Measurements from ENCODE around the gene CRYGB. TPM values are rescaled to one million over a fixed set of nuclear protein-coding genes. Genes with fewer than 3 reads are reported as not detected.

Gene CRYGB
- total RNA-seq, 1 donor from 2014 or later: not detected

DNA sequence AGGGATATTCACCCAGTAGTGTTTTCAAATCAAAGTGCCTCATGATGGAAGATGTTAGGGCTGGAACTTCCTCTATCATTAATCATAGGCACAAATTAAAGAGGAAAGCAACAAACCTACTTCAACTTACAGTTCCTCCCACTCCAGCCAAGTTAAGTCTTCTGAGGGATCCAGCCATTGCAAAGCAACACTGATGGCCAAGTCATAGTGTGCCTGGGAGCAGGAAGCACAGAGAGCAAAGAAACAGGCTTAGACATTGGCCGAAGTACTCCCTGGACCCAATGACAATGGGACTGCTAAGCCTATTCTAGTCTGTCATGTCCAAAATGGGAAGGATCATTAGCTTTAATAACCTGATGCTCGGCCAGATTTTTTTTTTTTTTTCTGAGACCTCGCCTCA is 36.9 kb upstream of the CRYGB start:
- Mint-ChIP-seq H3K27ac (no peak overlapping the region), H3K27me3 (peaks cover 26% of the 10 kb centered on the region), H3K36me3 (ENCODE audit: low read depth) (no peaks in the 10 kb centered on the region), H3K9me3 (no peaks in the 10 kb centered on the region), H3K4me3 (no peak overlapping the region), H3K4me1 (peaks cover 8% of the 10 kb centered on the region)
- no peak for ATAC-seq (ENCODE audit: low read depth)
- no peak for TF ChIP-seq CTCF (IDR thresholded peaks at IDR 0.05)
- ChIA-PET POLR2A (no interaction called here), CTCF (no interaction called here)
- intact Hi-C loops (cut with micrococcal nuclease): no loop called here
- DNase-seq: no peak

GRCh38 chr2:208179028-208179609 is 33.2 kb upstream of the CRYGB start:
- ChIA-PET POLR2A (no interaction called here), CTCF (no interaction called here)
- ATAC-seq (ENCODE audit: low read depth) (no peak), DNase-seq (no peak)
- no peak for TF ChIP-seq CTCF (IDR thresholded peaks at IDR 0.05)
- Mint-ChIP-seq H3K4me1 (peaks cover 8% of the 10 kb centered on the region), H3K4me3 (no peak overlapping the region), H3K27me3 (peaks cover 24% of the 10 kb centered on the region), H3K27ac (no peak overlapping the region), H3K9me3 (no peaks in the 10 kb centered on the region), H3K36me3 (ENCODE audit: low read depth) (no peaks in the 10 kb centered on the region)
- intact Hi-C loops (cut with micrococcal nuclease): loop anchor here (5.0 kb wide), 1 partner anchor 193 kb away; no protein-coding TSS in a partner anchor

DNA sequence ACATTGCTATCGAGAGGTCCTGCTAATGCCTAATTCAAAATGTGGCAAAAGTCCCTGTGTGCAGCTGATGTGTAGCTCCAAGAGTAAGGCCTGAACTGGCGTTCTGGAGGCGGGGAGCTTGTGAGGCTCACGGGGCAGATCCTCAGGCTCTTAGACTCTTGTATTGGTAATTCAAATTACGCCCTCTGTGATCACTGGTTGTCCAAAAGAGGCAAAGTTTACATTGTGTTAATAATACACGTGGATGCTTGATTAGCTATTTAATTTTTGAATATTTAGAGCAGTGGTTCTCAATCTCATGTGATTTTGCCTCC is 29.8 kb upstream of the CRYGB start:
- Mint-ChIP-seq H3K27me3 (peaks cover 14% of the 10 kb centered on the region), H3K9me3 (no peaks in the 10 kb centered on the region), H3K4me3 (no peak overlapping the region), H3K4me1 (peaks cover 4% of the 10 kb centered on the region), H3K36me3 (ENCODE audit: low read depth) (no peaks in the 10 kb centered on the region), H3K27ac (no peak overlapping the region)
- POLR2A ChIA-PET: no interaction called here
- intact Hi-C loops (cut with micrococcal nuclease): loop anchor here (1.0 to 5.0 kb wide), 3 partner anchors 79 to 197 kb away; no protein-coding TSS in a partner anchor
- peak; percentile 19 for TF ChIP-seq CTCF (IDR thresholded peaks at IDR 0.05)
- ATAC-seq (ENCODE audit: low read depth): no peak
- CTCF ChIA-PET: interaction anchor here (0.5 to 2.4 kb wide), 13 partner anchors 8 to 1156 kb away, joined by 3 to 15 read pairs (median 3); partner anchors contain the start of gene IDH1
- no peak for DNase-seq

GRCh38 chr2:208175069-208175839 is 29.3 kb upstream of the CRYGB start:
- ChIA-PET CTCF (interaction anchor here (0.6 to 2.4 kb wide), 13 partner anchors 7 to 1156 kb away, joined by 3 to 15 read pairs (median 3); partner anchors contain the start of gene IDH1), POLR2A (no interaction called here)
- peak; percentile 19 for DNase-seq
- Mint-ChIP-seq H3K9me3 (no peaks in the 10 kb centered on the region), H3K27me3 (peaks cover 14% of the 10 kb centered on the region), H3K36me3 (ENCODE audit: low read depth) (no peaks in the 10 kb centered on the region), H3K27ac (no peak overlapping the region), H3K4me1 (peaks cover 4% of the 10 kb centered on the region), H3K4me3 (no peak overlapping the region)
- TF ChIP-seq CTCF (IDR thresholded peaks at IDR 0.05): peak; percentile 62
- ATAC-seq (ENCODE audit: low read depth): peak; percentile 94
- intact Hi-C loops (cut with micrococcal nuclease): loop anchor here (1.0 to 5.0 kb wide), 3 partner anchors 79 to 197 kb away; no protein-coding TSS in a partner anchor

DNA sequence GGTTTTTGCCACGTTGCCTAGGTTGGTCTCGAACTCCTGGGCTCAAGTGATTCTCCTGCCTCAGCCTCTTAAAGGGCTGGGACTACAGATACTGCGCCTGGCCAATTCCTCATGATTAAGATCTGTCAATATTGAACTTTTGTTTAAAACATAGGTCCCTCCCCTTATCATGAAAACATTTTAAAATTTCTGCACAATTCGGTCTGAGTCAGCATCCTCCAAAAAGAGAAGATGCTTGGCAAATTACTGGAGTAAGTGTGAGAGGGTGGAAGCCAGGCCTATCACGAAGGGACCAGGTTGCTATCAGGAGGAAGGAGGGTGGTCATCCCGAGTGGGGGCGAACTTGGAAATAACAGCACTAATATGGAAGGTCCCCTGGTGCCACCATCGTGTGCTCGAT is 28.2 kb upstream of the CRYGB start:
- no peak overlapping the region for H3K4me3 Mint-ChIP-seq
- no peak for DNase-seq
- no peak for ATAC-seq (ENCODE audit: low read depth)
- intact Hi-C loops (cut with micrococcal nuclease): loop anchor here (2.0 kb wide), 1 partner anchor 147 kb away; no protein-coding TSS in a partner anchor
- H3K9me3 Mint-ChIP-seq: no peaks in the 10 kb centered on the region
- TF ChIP-seq CTCF (IDR thresholded peaks at IDR 0.05): no peak
- ChIA-PET CTCF (interaction anchor here (1.4 kb wide), 1 partner anchor 8 kb away, joined by 3 read pairs; no protein-coding TSS in a partner anchor), POLR2A (no interaction called here)
- H3K27ac Mint-ChIP-seq: no peak overlapping the region
- H3K27me3 Mint-ChIP-seq: peaks cover 13% of the 10 kb centered on the region
- H3K36me3 Mint-ChIP-seq (ENCODE audit: low read depth): no peaks in the 10 kb centered on the region
- H3K4me1 Mint-ChIP-seq: peaks cover 4% of the 10 kb centered on the region
